ENCODE data around the gene PTCD2. TPM values are rescaled to one million over a fixed set of nuclear protein-coding genes. Genes with fewer than 3 reads are reported as not detected.

Gene PTCD2
- total RNA-seq, 4 donors from 2014 or later: 8.5 to 13.2 (median 9.4) TPM

- WGBS: 87% methylated on average over 1 of the region's 1 CpG
- no peak overlapping the region for H3K4me3 ChIP-seq
- H3K9me3 ChIP-seq: no peaks in the 10 kb centered on the region
- H3K27ac ChIP-seq: no peak overlapping the region
- H3K4me1 ChIP-seq: no peaks in the 10 kb centered on the region
- TF ChIP-seq POLR2AphosphoS5 (IDR thresholded peaks at IDR 0.05) (no peak), EP300 (IDR thresholded peaks at IDR 0.05) (no peak), POLR2A (IDR thresholded peaks at IDR 0.05) (no peak), CTCF (IDR thresholded peaks at IDR 0.05) (no peak)
- no peak for DNase-seq (ENCODE audit: low spot score in 2 of 2)
- peaks cover 19% of the 10 kb centered on the region for H3K36me3 ChIP-seq
- H3K27me3 ChIP-seq: no peaks in the 10 kb centered on the region
Measured at GRCh38 chr5:72356361-72356760, 36.2 kb downstream of the PTCD2 start.

GRCh38 chr5:72358925-72359324, 38.8 kb downstream of the PTCD2 start:
- Histone ChIP-seq H3K4me3 (no peak overlapping the region), H3K36me3 (peaks cover 28% of the 10 kb centered on the region), H3K9me3 (no peaks in the 10 kb centered on the region), H3K4me1 (peaks cover 3% of the 10 kb centered on the region), H3K27ac (no peak overlapping the region), H3K27me3 (no peaks in the 10 kb centered on the region)
- TF ChIP-seq POLR2A (IDR thresholded peaks at IDR 0.05) (no peak), POLR2AphosphoS5 (IDR thresholded peaks at IDR 0.05) (no peak), CTCF (IDR thresholded peaks at IDR 0.05) (no peak), EP300 (IDR thresholded peaks at IDR 0.05) (no peak)
- DNase-seq (ENCODE audit: low spot score in 2 of 2): no peak

GRCh38 chr5:72359886-72360285, 39.7 kb downstream of the PTCD2 start:
- no peak for DNase-seq (ENCODE audit: low spot score in 2 of 2)
- H3K4me3 ChIP-seq: no peak overlapping the region

GRCh38 chr5:72363166-72363802, 43.1 kb downstream of the PTCD2 start:
- Histone ChIP-seq H3K27me3 (no peaks in the 10 kb centered on the region), H3K4me1 (peaks cover 13% of the 10 kb centered on the region), H3K4me3 (no peak overlapping the region), H3K27ac (no peak overlapping the region), H3K36me3 (peaks cover 24% of the 10 kb centered on the region), H3K9me3 (no peaks in the 10 kb centered on the region)
- DNase-seq (ENCODE audit: low spot score in 2 of 2): no peak
- TF ChIP-seq POLR2AphosphoS5 (IDR thresholded peaks at IDR 0.05): no peak
- no peak for TF ChIP-seq CTCF (IDR thresholded peaks at IDR 0.05)
- TF ChIP-seq EP300 (IDR thresholded peaks at IDR 0.05): no peak
- TF ChIP-seq POLR2A (IDR thresholded peaks at IDR 0.05): no peak
- WGBS: 79% methylated on average over 1 of the region's 1 CpG

More at GRCh38 chr5:72359886-72360285, 39.7 kb downstream of the PTCD2 start:
- peaks cover 3% of the 10 kb centered on the region for H3K4me1 ChIP-seq
- 91% methylated on average over 1 of the region's 1 CpG for WGBS
- H3K36me3 ChIP-seq: peaks cover 28% of the 10 kb centered on the region
- H3K9me3 ChIP-seq: no peaks in the 10 kb centered on the region
- no peaks in the 10 kb centered on the region for H3K27me3 ChIP-seq
- TF ChIP-seq CTCF (IDR thresholded peaks at IDR 0.05): no peak
- no peak for TF ChIP-seq POLR2A (IDR thresholded peaks at IDR 0.05)
- TF ChIP-seq POLR2AphosphoS5 (IDR thresholded peaks at IDR 0.05): no peak
- TF ChIP-seq EP300 (IDR thresholded peaks at IDR 0.05): no peak
- no peak overlapping the region for H3K27ac ChIP-seq

GRCh38 chr5:72364171-72364570, 44.0 kb downstream of the PTCD2 start:
- TF ChIP-seq CTCF (IDR thresholded peaks at IDR 0.05) (no peak), EP300 (IDR thresholded peaks at IDR 0.05) (no peak), POLR2A (IDR thresholded peaks at IDR 0.05) (no peak), POLR2AphosphoS5 (IDR thresholded peaks at IDR 0.05) (no peak)
- Histone ChIP-seq H3K4me1 (peaks cover 17% of the 10 kb centered on the region), H3K9me3 (no peaks in the 10 kb centered on the region), H3K4me3 (no peak overlapping the region), H3K36me3 (peaks cover 21% of the 10 kb centered on the region), H3K27me3 (no peaks in the 10 kb centered on the region), H3K27ac (no peak overlapping the region)
- 94% methylated on average over 1 of the region's 1 CpG for WGBS
- DNase-seq (ENCODE audit: low spot score in 2 of 2): no peak
